AG04450 (cell line): ENCODE data around the gene CLCNKB. TPM values are rescaled to one million over a fixed set of nuclear protein-coding genes. Genes with fewer than 3 reads are reported as not detected.

Source experiments
- CTCF ChIA-PET: fragments of 300-600, 350-600 bp; formaldehyde crosslinking; extraction: SDS; loops from one replicate; lab custom pipeline; 2022; ENCODE audit warnings: antibody characterized with exemption, inconsistent platforms; lab: Charles Lee
- POLR2A ChIA-PET: fragments of 350-600 bp; formaldehyde crosslinking; extraction: SDS; loops from one replicate; lab custom pipeline; 2021; ENCODE audit warnings: antibody characterized with exemption, inconsistent platforms; lab: Yijun Ruan, JAX
- DNase-seq: peaks from one replicate; pipeline ENCODE4 v3.0.0-alpha.2; 2011; ENCODE audit warnings: low read depth, low spot score
- H3K27ac ChIP-seq: one replicate; pipeline ENCODE4 v1.5.1; 2012; ENCODE audit warnings: low read depth, low read length, control low read depth
- H3K27me3 ChIP-seq: one replicate; pipeline ENCODE4 v1.6.0; 2012; ENCODE audit warnings: low read length; ENCODE audit not compliant: control insufficient read depth, insufficient read depth
- H3K4me3 ChIP-seq: 2 replicates; pipeline ENCODE4 v1.5.1; 2011; ENCODE audit warnings: mild to moderate bottlenecking, low read depth, low read length, control low read depth
- H3K9me3 ChIP-seq: 2 replicates; pipeline ENCODE4 v1.5.1; 2012; ENCODE audit warnings: low read length; ENCODE audit not compliant: control insufficient read depth, insufficient read depth
- polyA plus RNA-seq: library from polyadenylated mRNA; depleted of rRNA; stranded (reverse); fragments of >200 nt; gene quantifications from 2 replicates; pipeline ENCODE4 v1.2.3, GENCODE V29; 2011
- TF ChIP-seq, protein P1 (sequence below): IDR thresholded peaks from 2 replicates; pipeline ENCODE4 v1.5.1; 2011; ENCODE audit warnings: low read depth, low read length, control low read depth, inconsistent platforms

CLCNKB gene
- polyA plus RNA-seq, 1 experiment = 0.21 TPM

GRCh38 chr1:16091296-16091695, 47.7 kb downstream of the CLCNKB start:
- CTCF ChIA-PET = interaction anchor here (4.2 kb wide), 1 partner anchor 9 kb away, joined by 28 read pairs; no protein-coding TSS in a partner anchor

GRCh38 chr1:16092097-16092922, 48.7 kb downstream of the CLCNKB start:
- no peak for DNase-seq
- no peaks in the 10 kb centered on the region for H3K27me3 ChIP-seq
- H3K4me3 ChIP-seq = no peak overlapping the region
- ChIA-PET CTCF (interaction anchor here (4.2 kb wide), 1 partner anchor 10 kb away, joined by 28 read pairs; no protein-coding TSS in a partner anchor), POLR2A (no interaction called here)
- TF ChIP-seq, protein P1, sequence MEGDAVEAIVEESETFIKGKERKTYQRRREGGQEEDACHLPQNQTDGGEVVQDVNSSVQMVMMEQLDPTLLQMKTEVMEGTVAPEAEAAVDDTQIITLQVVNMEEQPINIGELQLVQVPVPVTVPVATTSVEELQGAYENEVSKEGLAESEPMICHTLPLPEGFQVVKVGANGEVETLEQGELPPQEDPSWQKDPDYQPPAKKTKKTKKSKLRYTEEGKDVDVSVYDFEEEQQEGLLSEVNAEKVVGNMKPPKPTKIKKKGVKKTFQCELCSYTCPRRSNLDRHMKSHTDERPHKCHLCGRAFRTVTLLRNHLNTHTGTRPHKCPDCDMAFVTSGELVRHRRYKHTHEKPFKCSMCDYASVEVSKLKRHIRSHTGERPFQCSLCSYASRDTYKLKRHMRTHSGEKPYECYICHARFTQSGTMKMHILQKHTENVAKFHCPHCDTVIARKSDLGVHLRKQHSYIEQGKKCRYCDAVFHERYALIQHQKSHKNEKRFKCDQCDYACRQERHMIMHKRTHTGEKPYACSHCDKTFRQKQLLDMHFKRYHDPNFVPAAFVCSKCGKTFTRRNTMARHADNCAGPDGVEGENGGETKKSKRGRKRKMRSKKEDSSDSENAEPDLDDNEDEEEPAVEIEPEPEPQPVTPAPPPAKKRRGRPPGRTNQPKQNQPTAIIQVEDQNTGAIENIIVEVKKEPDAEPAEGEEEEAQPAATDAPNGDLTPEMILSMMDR = no peak
- H3K27ac ChIP-seq = no peak overlapping the region
- H3K9me3 ChIP-seq = no peaks in the 10 kb centered on the region

More at GRCh38 chr1:16091296-16091695, 47.7 kb downstream of the CLCNKB start:
- Histone ChIP-seq H3K27ac (no peak overlapping the region), H3K27me3 (no peaks in the 10 kb centered on the region), H3K4me3 (no peak overlapping the region), H3K9me3 (no peaks in the 10 kb centered on the region)
- TF ChIP-seq, protein P1 = no peak
- POLR2A ChIA-PET = no interaction called here
- no peak for DNase-seq

DNA sequence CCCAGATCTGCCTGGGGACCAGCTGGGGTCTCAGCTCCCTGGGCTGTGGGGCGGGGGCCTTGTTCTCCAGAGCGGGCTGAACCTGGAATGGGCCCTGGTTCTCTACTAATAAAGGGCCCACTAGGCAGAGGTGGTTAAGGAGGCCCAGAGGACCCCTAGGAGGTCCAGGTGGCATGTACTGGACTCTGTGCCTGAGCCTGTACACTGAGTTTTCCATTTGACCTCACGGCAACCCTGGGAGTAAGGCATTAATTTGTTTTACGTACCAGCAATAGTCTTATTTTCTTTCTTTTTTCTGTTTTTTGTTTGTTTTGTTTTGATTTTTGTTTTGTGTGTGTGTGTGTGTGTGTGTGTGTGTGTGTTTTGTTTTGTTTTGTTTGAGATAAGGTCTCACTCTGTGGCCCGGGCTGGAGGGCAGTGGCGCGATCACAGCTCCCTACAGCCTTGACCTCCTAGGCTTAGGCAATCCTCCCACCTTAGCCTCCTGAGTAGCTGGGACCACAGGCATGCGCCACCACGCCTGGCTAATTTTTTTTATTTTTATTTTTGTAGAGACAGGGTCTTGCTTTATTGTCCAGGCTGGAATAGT, 49.4 kb downstream of the CLCNKB start:
- POLR2A ChIA-PET = no interaction called here
- Histone ChIP-seq H3K27me3 (no peaks in the 10 kb centered on the region), H3K9me3 (no peaks in the 10 kb centered on the region), H3K4me3 (no peak overlapping the region), H3K27ac (no peak overlapping the region)
- no peak for DNase-seq
- CTCF ChIA-PET = interaction anchor here (4.2 kb wide), 1 partner anchor 10 kb away, joined by 28 read pairs; no protein-coding TSS in a partner anchor
- TF ChIP-seq, protein P1 = no peak

GRCh38 chr1:16093611-16094010, 50.0 kb downstream of the CLCNKB start:
- CTCF ChIA-PET = interaction anchor here (1.0 to 4.2 kb wide), 2 partner anchors 11 to 14 kb away, joined by 3 to 28 read pairs; no protein-coding TSS in a partner anchor
- H3K4me3 ChIP-seq = no peak overlapping the region
- POLR2A ChIA-PET = no interaction called here
- no peaks in the 10 kb centered on the region for H3K9me3 ChIP-seq
- DNase-seq = no peak
- TF ChIP-seq, protein P1 = no peak
- no peaks in the 10 kb centered on the region for H3K27me3 ChIP-seq
- no peak overlapping the region for H3K27ac ChIP-seq
